HepG2 (cell line): ENCODE data around the gene CISD3. TPM values are rescaled to one million over a fixed set of nuclear protein-coding genes. Genes with fewer than 3 reads are reported as not detected.
A peak's percentile ranks its signal among the peaks of the same experiment; 100 is the strongest.

Experiments used
- CBX1 ChIP-seq: IDR thresholded peaks from one replicate; pipeline ENCODE4 v1.6.1; 2016; ENCODE audit warnings: antibody characterized with exemption, low read depth
- CBX2 ChIP-seq, 2 experiments: fragments of 200-600 bp in 1 of 2; sonication (generic); formaldehyde crosslinking in 1 of 2; IDR thresholded peaks; 2 replicates each; pipeline versions ENCODE4 v1.7.0 to v1.8.1; 2018 to 2022; ENCODE audit warnings: low read depth in 2 of 2, low read length in 1 of 2, mild to moderate bottlenecking in 1 of 2, missing genetic modification reagents in 1 of 2
- CREB3 ChIP-seq: sonication (generic); formaldehyde crosslinking; IDR thresholded peaks from 2 replicates; pipeline ENCODE4 v1.5.0; 2020; ENCODE audit warnings: missing genetic modification reagents
- GABPB1 ChIP-seq: IDR thresholded peaks from 2 replicates; pipeline ENCODE4 v1.6.1; 2016; ENCODE audit warnings: mild to moderate bottlenecking, missing genetic modification reagents, moderate library complexity, missing compliant biosample characterization
- HMGXB3 ChIP-seq: sonication (generic); formaldehyde crosslinking; IDR thresholded peaks from 2 replicates; pipeline ENCODE4 v1.4.0; 2020; ENCODE audit warnings: missing genetic modification reagents, borderline replicate concordance
- HOXA9 ChIP-seq: sonication (generic); formaldehyde crosslinking; IDR thresholded peaks from 2 replicates; pipeline ENCODE4 v1.8.1; 2022; ENCODE audit warnings: missing genetic modification reagents, mild to moderate bottlenecking, moderate library complexity, borderline replicate concordance
- MYNN ChIP-seq: sonication (generic); formaldehyde crosslinking; IDR thresholded peaks from 2 replicates; pipeline ENCODE4 v1.4.0; 2020; ENCODE audit warnings: mild to moderate bottlenecking, low read depth, missing genetic modification reagents
- PTBP1 ChIP-seq: fragments of 200-400 bp; formaldehyde crosslinking; IDR thresholded peaks from 2 replicates; pipeline ENCODE4 v1.6.1; 2018; ENCODE audit warnings: low read length, low read depth; ENCODE audit not compliant: poor library complexity, severe bottlenecking
- SSRP1 ChIP-seq: IDR thresholded peaks from 2 replicates; pipeline ENCODE4 v1.6.1; 2016; ENCODE audit warnings: control low read depth
- STAG1 ChIP-seq: sonication (generic); formaldehyde crosslinking; IDR thresholded peaks from 2 replicates; pipeline ENCODE4 v1.4.0; 2020; ENCODE audit warnings: missing genetic modification reagents
- TCF7 ChIP-seq: sonication (generic); IDR thresholded peaks from 2 replicates; pipeline ENCODE4 v1.6.1; 2016; ENCODE audit warnings: antibody characterized with exemption, low read depth
- USF2 ChIP-seq, 2 experiments: sonication (generic) in 1 of 2; formaldehyde crosslinking in 1 of 2; IDR thresholded peaks; 2 replicates each; pipeline versions ENCODE4 v1.5.1 to v1.6.1; 2011 to 2020; ENCODE audit warnings: borderline replicate concordance in 1 of 2, low read depth in 1 of 2, low read length in 1 of 2, mild to moderate bottlenecking in 1 of 2, missing genetic modification reagents in 1 of 2, moderate library complexity in 1 of 2
- ZFP82 ChIP-seq: sonication (generic); formaldehyde crosslinking; IDR thresholded peaks from 2 replicates; pipeline ENCODE4 v1.5.1; 2020; ENCODE audit warnings: mild to moderate bottlenecking, missing genetic modification reagents, borderline replicate concordance
- ZGPAT ChIP-seq: IDR thresholded peaks from 2 replicates; pipeline ENCODE4 v1.6.1; 2016; ENCODE audit warnings: mild to moderate bottlenecking
- ZNF205 ChIP-seq: IDR thresholded peaks from 2 replicates; pipeline ENCODE4 v1.6.1; 2018; ENCODE audit warnings: missing biosample characterization, missing genetic modification reagents
- ZNF33A ChIP-seq: sonication (generic); formaldehyde crosslinking; IDR thresholded peaks from 2 replicates; pipeline ENCODE4 v1.5.1; 2020; ENCODE audit warnings: missing genetic modification reagents, mild to moderate bottlenecking, moderate library complexity, borderline replicate concordance
- ZNF709 ChIP-seq: sonication (generic); formaldehyde crosslinking; IDR thresholded peaks from 2 replicates; pipeline ENCODE4 v1.5.0; 2020; ENCODE audit warnings: mild to moderate bottlenecking, missing genetic modification reagents
- ZNF772 ChIP-seq: sonication (generic); formaldehyde crosslinking; IDR thresholded peaks from 2 replicates; pipeline ENCODE4 v1.5.0; 2020; ENCODE audit warnings: mild to moderate bottlenecking, missing genetic modification reagents
- polyA plus RNA-seq, 8 experiments: library from polyadenylated mRNA; depleted of rRNA in 3 of 8; stranded (reverse) in 7 of 8; unstranded in 1 of 8; fragments of >200 nt; fragmentation: Illumina TruSeq in 4 of 8; extraction: Trizol in 4 of 8; gene quantifications; 2 replicates each; pipeline versions ENCODE4 v1.2.1 to v1.2.3, GENCODE V29; 2011 to 2016; ENCODE audit warnings: low read depth in 4 of 8, missing spikeins in 1 of 8, mixed read lengths in 1 of 8; ENCODE audit not compliant: insufficient read depth in 1 of 8
- total RNA-seq, 5 experiments: library from RNA; depleted of rRNA; stranded (reverse); fragments of >200 nt; fragmentation: Illumina TruSeq; extraction: Trizol; gene quantifications; 2 replicates each; pipeline ENCODE4 v1.2.3, GENCODE V29; 2016; ENCODE audit warnings: low read depth in 1 of 5

The CISD3 gene
- total and polyA plus RNA-seq, 2 of the 13 experiments (the other 11 are each of a cell fraction or from before 2014, with no cell fraction given): 30.0 to 34.1 TPM

- TF ChIP-seq ZNF709 (CRISPR knock-in tag) (peak; percentile 62; the same call in 1 of the 2 replicates), HOXA9 (0 out of 2 replicates have a peak, but pooled peaks have one; percentile 55), ZNF33A (CRISPR knock-in tag) (no peak), TCF7 (peak; percentile 34; the same call in 1 of the 2 replicates), MYNN (CRISPR knock-in tag) (0 out of 2 replicates have a peak, but pooled peaks have one; percentile 3), ZFP82 (0 out of 2 replicates have a peak, but pooled peaks have one; percentile 55), CBX1 (no peak), ZNF205 (CRISPR knock-in tag) (peak; percentile 69; the same call in 1 of the 2 replicates), GABPB1 (CRISPR knock-in tag) (0 out of 2 replicates have a peak, but pooled peaks have one; percentile 45), CREB3 (CRISPR knock-in tag) (no peak), ZNF772 (CRISPR knock-in tag) (peak; percentile 54; the same call in 1 of the 2 replicates), USF2 (IDR thresholded peaks at IDR 0.05; ENCODE audit: low read depth, low read length) (peak; percentile 94), USF2 (CRISPR knock-in tag; IDR thresholded peaks at IDR 0.05; ENCODE audit: borderline replicate concordance) (peak; percentile 97; the same call in 1 of the 2 replicates), CBX2 (IDR thresholded peaks at IDR 0.05; ENCODE audit: low read depth, low read length) (no peak), CBX2 (CRISPR knock-in tag; IDR thresholded peaks at IDR 0.05; ENCODE audit: low read depth) (no peak), HMGXB3 (CRISPR knock-in tag) (peak; percentile 15; the same call in 1 of the 2 replicates), ZGPAT (peak; percentile 56), PTBP1 (no peak), SSRP1 (CRISPR knock-in tag) (peak; percentile 81; the same call in 1 of the 2 replicates), STAG1 (CRISPR knock-in tag) (no peak)
Measured at GRCh38 chr17:38746004-38746848, 16.1 kb downstream of the CISD3 start (continued).
